B cell (primary cell): Measurements from ENCODE around the gene ELL.

Source experiments
- EZH2 ChIP-seq: IDR thresholded peaks from 2 replicates; pipeline ENCODE4 v1.6.1; 2012; ENCODE audit warnings: borderline replicate concordance, low read depth, mild to moderate bottlenecking, moderate library complexity, low read length; ENCODE audit not compliant: insufficient read depth, poor library complexity, severe bottlenecking
- TF ChIP-seq, protein P1 (sequence below): fragments of 200-600 bp; IDR thresholded peaks from one replicate; pipeline ENCODE4 v1.8.0; 2022; ENCODE audit warnings: antibody characterized with exemption, mild to moderate bottlenecking

DNA sequence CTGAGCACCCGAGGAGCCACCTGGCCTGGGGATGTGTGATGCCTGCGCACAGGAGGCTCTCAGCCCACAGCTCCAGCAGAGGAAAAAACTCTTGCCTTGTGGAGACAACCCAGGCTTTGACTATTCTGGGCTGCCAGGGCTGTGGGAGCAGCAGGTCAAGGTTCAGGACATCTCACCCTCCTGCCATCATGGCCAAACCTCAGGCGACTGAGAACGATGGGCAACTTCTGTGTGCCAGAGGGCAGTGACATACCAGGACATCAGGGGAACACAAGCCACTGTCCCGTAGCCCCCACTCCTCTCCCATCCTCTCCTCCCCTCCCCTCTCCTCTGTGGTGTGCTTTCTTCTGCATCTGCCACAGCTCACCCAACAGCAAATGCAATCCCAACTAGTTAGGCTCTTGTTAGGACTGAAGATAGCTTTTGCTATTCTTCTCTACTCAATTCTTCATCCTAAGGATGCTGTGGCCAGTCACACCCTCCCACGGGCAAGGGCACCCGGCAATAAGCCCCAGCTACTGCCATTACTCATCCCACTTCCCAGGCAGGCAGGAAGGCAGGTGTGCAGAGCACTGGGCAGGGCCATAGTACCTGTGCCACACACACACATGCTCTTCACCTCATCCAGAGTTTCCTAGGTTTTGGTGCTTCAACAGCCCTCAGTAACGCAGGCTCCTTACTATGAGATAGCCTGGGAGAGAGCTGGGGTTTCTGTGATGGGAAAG lies 16.8 kb downstream of the ELL start:
- TF ChIP-seq, protein P1, sequence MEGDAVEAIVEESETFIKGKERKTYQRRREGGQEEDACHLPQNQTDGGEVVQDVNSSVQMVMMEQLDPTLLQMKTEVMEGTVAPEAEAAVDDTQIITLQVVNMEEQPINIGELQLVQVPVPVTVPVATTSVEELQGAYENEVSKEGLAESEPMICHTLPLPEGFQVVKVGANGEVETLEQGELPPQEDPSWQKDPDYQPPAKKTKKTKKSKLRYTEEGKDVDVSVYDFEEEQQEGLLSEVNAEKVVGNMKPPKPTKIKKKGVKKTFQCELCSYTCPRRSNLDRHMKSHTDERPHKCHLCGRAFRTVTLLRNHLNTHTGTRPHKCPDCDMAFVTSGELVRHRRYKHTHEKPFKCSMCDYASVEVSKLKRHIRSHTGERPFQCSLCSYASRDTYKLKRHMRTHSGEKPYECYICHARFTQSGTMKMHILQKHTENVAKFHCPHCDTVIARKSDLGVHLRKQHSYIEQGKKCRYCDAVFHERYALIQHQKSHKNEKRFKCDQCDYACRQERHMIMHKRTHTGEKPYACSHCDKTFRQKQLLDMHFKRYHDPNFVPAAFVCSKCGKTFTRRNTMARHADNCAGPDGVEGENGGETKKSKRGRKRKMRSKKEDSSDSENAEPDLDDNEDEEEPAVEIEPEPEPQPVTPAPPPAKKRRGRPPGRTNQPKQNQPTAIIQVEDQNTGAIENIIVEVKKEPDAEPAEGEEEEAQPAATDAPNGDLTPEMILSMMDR, result no peak
- no peak for TF ChIP-seq EZH2
